SK-N-SH treated with all-trans-retinoic acid at 6 μM for 48 hours (cell line): ENCODE results near the gene COL4A2.

ENCODE experiments used
- ARNTL ChIP-seq: fragments of 450-650 bp; formaldehyde crosslinking; IDR thresholded peaks from 2 replicates; pipeline ENCODE4 v1.5.0; 2020; ENCODE audit warnings: low read depth, mild to moderate bottlenecking, moderate library complexity, borderline replicate concordance
- CSDC2 ChIP-seq: fragments of 250-450 bp; sonication (Bioruptor Pico); IDR thresholded peaks from 2 replicates; pipeline ENCODE4 v1.5.0; 2020; ENCODE audit warnings: mild to moderate bottlenecking, moderate library complexity
- OSR1 ChIP-seq: fragments of 250-450 bp; sonication (Bioruptor Pico); IDR thresholded peaks from 2 replicates; pipeline ENCODE4 v1.8.0; 2022; ENCODE audit warnings: moderate library complexity, mild to moderate bottlenecking, inconsistent platforms
- PPARA ChIP-seq: fragments of 250-450 bp; sonication (Bioruptor Pico); IDR thresholded peaks from 2 replicates; pipeline ENCODE4 v1.5.0; 2020; ENCODE audit warnings: mild to moderate bottlenecking, borderline replicate concordance
- TCF4 ChIP-seq: fragments of 250-450 bp; sonication (Bioruptor Pico); IDR thresholded peaks from 2 replicates; pipeline ENCODE4 v1.8.0; 2021; ENCODE audit warnings: mild to moderate bottlenecking, moderate library complexity, borderline replicate concordance
- ZFP3 ChIP-seq: fragments of 250-450 bp; sonication (Bioruptor Pico); IDR thresholded peaks from 2 replicates; pipeline ENCODE4 v1.5.0; 2020; ENCODE audit warnings: mild to moderate bottlenecking, moderate library complexity
- ZFP30 ChIP-seq: fragments of 450-650 bp; formaldehyde crosslinking; IDR thresholded peaks from 2 replicates; pipeline ENCODE4 v1.5.0; 2022; ENCODE audit warnings: mild to moderate bottlenecking, moderate library complexity
- ZNF565 ChIP-seq: fragments of 450-650 bp; formaldehyde crosslinking; conservative IDR thresholded peaks from 2 replicates; pipeline ENCODE4 v1.5.0; 2020; ENCODE audit warnings: low read depth, mild to moderate bottlenecking, moderate library complexity
- ZNF70 ChIP-seq: fragments of 450-650 bp; formaldehyde crosslinking; IDR thresholded peaks from 2 replicates; pipeline ENCODE4 v1.5.0; 2020; ENCODE audit warnings: mild to moderate bottlenecking, moderate library complexity
- ZNF8 ChIP-seq: fragments of 450-650 bp; formaldehyde crosslinking; IDR thresholded peaks from 2 replicates; pipeline ENCODE4 v1.5.0; 2020; ENCODE audit warnings: mild to moderate bottlenecking, moderate library complexity
- TF ChIP-seq, protein P1 (sequence below): fragments of 250-450 bp; sonication (Bioruptor Pico); IDR thresholded peaks from 2 replicates; pipeline ENCODE4 v1.8.0; 2020; ENCODE audit warnings: mild to moderate bottlenecking, moderate library complexity, borderline replicate concordance
- TF ChIP-seq, protein P2 (sequence below): fragments of 250-450 bp; sonication (Bioruptor Pico); IDR thresholded peaks from 2 replicates; pipeline ENCODE4 v1.5.1; 2020; ENCODE audit warnings: low read depth, mild to moderate bottlenecking, moderate library complexity

DNA sequence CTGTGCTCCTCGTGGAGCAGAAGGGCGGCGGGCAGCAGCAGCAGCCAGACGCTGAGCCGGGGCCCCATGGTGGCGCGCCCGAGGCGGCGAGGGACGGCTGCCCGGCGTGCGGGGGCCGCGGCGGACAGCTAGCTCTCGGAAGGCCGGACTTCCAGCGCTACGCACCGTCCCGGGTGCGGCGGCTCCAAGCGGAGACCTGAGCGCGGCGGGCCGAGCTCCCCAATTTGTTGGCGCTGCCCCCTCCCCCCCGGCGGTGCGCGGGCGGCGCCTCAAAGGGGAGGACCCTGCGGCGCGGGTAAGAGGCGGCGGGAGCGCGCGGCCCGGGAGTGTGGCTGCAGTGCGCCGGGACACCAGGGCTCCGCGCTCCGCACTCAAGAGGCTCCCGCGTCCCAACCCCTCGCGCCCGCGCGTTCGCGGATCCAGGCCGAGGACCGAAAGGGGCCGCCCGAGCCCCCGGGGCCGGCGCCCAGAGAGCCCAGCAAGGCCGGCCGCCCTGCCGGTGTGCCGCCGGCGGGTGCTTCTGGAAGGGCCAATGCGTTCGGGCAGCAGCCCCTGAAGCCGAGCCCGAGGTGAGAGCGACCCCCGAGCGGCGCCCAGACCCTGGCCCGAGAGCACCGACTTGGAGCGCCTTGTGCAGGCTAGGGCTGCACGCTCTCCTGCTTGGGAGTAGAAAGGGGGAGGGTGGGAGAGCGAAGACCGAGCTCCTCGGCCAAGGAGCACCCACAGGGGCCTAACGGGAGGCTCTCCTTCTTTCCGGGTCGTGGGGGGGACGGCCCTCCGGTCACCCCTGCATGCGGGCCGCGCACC, at the start of gene COL4A2, which contains the start of gene COL4A1:
- TF ChIP-seq, protein P1, sequence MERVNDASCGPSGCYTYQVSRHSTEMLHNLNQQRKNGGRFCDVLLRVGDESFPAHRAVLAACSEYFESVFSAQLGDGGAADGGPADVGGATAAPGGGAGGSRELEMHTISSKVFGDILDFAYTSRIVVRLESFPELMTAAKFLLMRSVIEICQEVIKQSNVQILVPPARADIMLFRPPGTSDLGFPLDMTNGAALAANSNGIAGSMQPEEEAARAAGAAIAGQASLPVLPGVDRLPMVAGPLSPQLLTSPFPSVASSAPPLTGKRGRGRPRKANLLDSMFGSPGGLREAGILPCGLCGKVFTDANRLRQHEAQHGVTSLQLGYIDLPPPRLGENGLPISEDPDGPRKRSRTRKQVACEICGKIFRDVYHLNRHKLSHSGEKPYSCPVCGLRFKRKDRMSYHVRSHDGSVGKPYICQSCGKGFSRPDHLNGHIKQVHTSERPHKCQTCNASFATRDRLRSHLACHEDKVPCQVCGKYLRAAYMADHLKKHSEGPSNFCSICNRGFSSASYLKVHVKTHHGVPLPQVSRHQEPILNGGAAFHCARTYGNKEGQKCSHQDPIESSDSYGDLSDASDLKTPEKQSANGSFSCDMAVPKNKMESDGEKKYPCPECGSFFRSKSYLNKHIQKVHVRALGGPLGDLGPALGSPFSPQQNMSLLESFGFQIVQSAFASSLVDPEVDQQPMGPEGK (CRISPR knock-in tag), result no peak
- TF ChIP-seq PPARA, result no peak
- no peak for TF ChIP-seq ZNF8 (CRISPR knock-in tag)
- TF ChIP-seq ZFP3 (CRISPR knock-in tag), result no peak
- no peak for TF ChIP-seq OSR1
- no peak for TF ChIP-seq ARNTL (CRISPR knock-in tag)
- TF ChIP-seq ZNF70, result no peak
- TF ChIP-seq ZFP30 (CRISPR knock-in tag), result no peak
- no peak for TF ChIP-seq TCF4 (CRISPR knock-in tag)
- TF ChIP-seq CSDC2, result no peak
- TF ChIP-seq, protein P2, sequence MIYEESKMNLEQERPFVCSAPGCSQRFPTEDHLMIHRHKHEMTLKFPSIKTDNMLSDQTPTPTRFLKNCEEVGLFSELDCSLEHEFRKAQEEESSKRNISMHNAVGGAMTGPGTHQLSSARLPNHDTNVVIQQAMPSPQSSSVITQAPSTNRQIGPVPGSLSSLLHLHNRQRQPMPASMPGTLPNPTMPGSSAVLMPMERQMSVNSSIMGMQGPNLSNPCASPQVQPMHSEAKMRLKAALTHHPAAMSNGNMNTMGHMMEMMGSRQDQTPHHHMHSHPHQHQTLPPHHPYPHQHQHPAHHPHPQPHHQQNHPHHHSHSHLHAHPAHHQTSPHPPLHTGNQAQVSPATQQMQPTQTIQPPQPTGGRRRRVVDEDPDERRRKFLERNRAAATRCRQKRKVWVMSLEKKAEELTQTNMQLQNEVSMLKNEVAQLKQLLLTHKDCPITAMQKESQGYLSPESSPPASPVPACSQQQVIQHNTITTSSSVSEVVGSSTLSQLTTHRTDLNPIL (CRISPR knock-in tag), result no peak
- TF ChIP-seq ZNF565 (CRISPR knock-in tag), result no peak
